ENCODE results near the gene RGL3. TPM values are rescaled to one million over a fixed set of nuclear protein-coding genes. Genes with fewer than 3 reads are reported as not detected.
"Not testable (repeated sequence)": the region's sequence is repeated elsewhere in the genome, so short reads cannot be mapped to it uniquely, and the experiment has no call there.

The RGL3 gene, protein sequence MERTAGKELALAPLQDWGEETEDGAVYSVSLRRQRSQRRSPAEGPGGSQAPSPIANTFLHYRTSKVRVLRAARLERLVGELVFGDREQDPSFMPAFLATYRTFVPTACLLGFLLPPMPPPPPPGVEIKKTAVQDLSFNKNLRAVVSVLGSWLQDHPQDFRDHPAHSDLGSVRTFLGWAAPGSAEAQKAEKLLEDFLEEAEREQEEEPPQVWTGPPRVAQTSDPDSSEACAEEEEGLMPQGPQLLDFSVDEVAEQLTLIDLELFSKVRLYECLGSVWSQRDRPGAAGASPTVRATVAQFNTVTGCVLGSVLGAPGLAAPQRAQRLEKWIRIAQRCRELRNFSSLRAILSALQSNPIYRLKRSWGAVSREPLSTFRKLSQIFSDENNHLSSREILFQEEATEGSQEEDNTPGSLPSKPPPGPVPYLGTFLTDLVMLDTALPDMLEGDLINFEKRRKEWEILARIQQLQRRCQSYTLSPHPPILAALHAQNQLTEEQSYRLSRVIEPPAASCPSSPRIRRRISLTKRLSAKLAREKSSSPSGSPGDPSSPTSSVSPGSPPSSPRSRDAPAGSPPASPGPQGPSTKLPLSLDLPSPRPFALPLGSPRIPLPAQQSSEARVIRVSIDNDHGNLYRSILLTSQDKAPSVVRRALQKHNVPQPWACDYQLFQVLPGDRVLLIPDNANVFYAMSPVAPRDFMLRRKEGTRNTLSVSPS
- total RNA-seq (2014; rRNA removed; shearing (Covaris generic)): 3.3 and 4.2 TPM in 2 replicates

DNA sequence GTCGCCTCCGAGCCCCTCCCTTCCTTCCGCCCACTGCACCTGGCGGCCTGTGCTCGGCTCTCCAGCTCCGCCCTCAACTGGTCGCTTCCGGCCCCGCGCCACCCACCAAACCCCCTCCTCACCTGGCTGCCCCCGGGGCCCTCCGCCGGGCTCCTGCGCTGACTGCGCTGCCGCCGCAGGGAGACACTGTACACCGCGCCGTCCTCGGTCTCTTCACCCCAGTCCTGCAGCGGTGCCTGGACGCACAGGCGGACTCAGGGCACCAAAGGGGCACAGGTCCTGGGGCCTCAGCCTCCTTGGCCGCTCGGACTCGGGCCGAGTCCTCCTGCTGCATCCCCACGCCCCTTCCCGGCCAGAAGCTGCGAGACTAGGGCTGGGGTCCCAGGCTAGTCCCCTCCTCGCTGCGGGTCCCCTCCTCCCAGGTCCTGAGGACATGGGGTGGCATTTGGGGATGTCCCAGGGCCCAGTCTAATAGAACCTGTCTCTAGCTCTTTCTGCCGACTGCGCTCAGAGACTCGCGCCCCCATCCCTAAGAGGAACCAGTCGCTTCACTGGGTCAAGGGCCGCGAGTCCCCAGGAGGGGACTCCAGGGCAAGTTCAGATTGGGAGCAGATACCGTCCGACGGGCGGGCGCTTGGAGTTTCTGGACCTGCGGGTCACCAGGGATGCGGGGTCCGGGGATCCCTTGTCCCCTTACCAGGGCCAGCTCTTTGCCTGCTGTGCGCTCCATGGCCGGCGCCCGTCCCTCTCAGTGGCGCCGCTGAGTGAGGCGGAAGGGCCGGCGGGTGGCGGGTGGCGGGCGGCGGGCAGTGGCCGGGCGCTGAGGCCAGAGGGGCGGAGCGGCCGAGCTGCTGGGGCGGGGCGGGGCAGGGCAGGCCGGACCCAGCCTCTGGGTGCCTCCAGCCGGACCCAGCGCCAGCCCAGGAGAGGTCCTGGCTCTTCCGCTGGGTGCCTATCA lies at the start of gene RGL3:
RGL3 (minus strand) TSS at position 766 of the 958 bp plus-strand sequence; CDS start at position 730, 36 bp downstream.
- peak; percentile 46 for DNase-seq (ENCODE audit: low read depth)

DNA sequence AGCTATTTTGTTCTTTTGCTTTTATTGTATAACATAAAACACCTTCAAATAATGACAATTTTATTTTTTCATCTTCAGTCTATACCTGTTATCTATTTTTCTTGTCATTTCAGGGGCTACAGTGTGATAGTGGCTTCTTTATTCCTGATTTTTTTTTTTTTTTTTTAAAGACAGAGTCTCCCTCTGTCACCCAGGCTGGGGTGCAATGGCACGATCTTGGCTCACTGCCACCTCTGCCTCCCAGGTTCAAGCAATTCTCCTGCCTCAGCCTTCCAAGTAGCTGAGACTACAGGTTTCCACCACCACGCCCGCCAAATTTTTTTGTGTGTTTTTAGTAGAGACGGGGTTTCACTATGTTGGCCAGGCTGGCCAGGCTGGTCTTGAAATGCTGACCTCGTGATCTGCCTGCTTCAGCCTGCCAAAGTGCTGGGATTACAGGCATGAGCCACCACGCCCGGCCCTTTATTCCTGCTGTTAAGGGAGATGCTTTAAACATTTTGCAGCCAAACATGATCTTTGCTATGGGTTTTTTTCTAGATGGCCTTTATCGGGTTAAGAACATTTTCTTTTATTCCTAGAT lies 49.2 kb upstream of the RGL3 start:
- not testable (repeated sequence) for DNase-seq (ENCODE audit: low read depth)

DNA sequence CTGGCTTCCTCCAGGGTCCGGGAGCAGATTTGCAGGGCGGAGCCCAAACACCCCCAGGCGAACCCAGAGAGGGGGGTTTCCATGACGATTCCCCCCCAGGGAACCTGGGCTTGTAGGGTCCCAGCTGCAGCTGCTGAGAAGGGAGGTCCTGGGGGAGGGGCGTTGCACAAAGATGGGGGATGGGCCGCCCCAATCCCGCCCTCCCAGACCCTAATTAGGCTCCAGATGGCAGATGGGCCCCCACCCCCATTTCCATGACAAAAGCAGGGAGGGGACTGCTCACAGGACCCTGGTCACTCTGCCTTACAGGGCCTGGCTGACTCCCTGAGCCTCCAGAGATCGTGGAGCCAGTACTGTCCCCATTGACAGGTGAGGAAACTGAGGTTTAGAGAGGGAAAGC lies 46.5 kb upstream of the RGL3 start:
- no peak for DNase-seq (ENCODE audit: low read depth)

DNA sequence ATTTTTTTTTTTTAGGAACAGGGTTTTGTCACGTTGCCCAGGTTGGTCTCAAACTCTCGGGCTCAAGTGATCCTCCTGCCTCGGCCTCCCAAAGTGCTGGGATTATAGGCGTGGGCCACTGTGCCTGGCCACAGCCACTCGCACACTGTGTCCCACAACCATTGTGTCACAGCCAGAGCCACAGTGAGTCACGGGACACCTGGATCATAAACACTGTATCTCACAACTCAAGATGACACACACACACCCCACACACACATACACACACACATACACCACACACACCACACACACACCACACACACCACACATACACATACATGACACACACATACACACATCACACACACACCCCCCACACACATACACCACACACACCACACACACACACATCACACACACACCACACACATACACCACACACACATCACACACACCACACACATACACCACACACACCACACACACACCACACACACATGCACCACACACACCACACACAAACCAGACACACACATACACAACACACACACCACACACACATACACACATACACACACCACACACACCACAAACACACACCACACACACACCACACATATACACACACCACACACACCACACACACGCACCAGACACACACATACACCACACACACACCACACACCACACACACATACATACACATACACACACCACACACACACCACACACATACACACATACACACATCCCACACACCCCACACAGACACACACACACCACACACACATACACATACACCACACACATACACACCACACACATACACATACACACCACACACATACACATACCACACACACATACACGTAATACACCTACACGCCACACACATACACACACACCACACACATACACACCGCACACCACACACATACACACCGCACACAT lies 45.5 kb upstream of the RGL3 start:
- no peak for DNase-seq (ENCODE audit: low read depth)

DNA sequence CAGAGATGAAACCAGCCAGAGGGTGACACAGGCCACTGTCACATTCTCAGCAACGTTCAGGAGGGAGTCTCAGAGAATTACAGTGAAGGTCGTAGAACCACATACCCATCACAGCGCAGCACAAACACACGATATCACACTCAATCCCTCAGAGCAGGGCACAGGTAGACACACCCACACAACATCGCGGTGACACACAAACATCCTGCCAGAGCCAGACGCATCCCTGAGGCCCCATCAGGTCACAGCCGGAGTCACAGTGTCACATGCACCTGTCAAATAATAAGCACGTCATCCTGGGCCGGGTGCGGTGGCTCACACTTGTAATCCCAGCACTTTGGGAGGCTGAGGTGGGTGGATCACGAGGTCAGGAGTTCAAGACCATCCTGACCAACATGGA lies 44.3 kb upstream of the RGL3 start:
- no peak for DNase-seq (ENCODE audit: low read depth)

DNA sequence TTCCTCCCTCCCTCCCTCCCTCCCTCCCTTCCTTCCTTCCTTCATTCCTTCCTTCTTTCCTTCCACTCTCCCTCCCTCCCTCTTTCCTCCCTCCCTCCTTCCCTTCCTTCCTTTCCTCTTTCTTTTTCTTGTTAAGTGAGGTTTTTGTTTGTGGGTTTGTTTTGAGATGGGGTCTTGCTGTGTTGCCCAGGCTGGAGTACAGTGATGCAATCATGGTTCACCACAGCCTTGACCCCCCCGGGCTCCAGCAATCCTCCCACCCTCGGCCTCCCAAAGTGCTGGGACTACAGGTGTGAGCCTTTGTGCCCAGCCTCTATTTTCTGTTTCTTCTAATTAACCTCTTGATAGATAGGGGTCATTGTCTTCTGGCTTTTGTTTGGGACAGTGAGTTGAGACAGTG lies 42.3 kb upstream of the RGL3 start:
- DNase-seq (ENCODE audit: low read depth): no peak

DNA sequence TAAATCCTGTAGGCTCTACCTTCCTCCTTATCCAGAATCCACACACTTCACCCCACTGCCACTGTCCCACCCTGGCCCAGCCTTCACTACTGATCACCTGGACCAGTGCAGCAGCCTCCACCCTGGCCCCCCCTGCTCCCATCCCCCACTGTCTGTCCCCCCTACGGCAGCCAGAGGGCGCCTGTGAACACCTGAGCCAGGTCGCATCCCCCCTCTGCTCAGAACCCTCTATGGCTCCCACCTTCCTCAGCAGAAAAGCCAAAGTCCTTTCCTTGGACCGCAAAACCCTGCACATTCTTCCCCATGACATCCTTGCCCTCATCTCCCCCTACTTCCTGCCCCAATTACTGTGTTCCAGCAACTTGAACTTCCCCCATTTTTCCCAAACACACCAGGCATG lies 41.1 kb upstream of the RGL3 start:
- no peak for DNase-seq (ENCODE audit: low read depth)

DNA sequence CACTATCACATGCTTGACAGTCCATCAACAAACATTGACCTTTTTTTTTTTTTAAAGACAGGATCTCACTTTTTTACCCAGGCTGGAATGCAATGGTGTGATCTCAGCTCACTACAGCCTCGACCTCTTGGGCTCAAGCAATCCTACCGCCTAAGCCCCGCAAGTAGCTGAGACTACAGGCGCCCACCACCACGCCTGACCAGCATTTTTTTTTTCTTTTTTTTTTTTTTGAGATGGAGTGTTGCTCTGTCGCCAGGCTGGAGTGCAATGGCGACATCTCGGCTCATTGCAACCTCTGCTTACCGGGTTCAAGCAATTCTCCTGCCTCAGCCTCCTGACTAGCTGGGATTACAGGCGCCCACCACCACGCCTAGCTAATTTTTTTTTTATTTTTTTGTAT lies 39.8 kb upstream of the RGL3 start:
- DNase-seq (ENCODE audit: low read depth): not testable (repeated sequence)

DNA sequence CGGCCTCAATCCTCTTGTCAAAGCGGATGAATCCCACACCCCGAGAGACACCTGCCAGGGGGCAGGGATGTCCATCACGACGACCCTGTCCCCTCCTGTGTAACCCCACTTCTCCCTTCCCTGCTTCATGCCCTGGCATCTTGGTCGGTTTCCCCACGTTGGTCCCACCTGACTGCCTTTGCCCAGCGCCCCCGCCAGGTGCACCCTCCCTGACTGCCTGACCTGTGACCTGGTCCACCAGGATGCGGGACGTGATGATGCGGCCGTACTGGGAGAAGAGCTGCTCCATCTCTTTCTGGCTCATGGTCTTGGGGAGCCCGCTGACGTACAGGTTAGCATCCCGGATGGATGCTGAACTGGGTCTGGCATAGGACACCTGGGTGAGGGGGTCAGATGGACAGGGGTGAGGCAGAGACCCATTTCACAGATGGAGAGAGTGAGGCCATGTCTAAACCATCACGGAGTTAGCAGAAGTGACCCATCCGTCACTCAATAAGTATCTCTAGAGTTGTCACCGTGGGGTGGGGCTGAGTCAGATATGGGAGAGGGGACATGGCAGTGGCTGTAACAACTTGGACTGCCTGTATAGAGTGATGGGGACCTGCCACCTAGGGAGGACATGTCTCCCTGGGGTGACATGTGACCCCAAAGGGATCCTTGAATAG lies 39.3 kb upstream of the RGL3 start:
- DNase-seq (ENCODE audit: low read depth): no peak

DNA sequence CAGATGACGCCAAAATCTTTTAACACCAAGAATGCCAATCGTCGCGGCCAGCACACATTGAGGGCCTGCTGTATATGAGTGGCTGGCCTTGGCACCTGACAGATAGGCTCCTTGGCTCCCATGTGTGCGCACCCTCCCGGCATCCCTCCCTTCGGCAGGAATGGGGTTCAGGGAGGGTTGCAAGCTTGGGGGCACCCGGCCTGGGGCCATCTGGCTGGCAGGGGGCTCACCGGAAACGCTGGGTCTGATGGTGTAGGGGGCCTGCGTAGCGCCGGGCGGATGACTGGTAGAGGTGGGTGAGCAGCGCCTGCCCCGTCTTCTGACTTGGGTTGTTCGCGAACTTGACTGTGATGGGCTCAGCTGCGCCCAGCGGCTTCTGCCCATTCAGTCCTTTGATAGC lies 38.7 kb upstream of the RGL3 start:
- DNase-seq (ENCODE audit: low read depth): no peak

DNA sequence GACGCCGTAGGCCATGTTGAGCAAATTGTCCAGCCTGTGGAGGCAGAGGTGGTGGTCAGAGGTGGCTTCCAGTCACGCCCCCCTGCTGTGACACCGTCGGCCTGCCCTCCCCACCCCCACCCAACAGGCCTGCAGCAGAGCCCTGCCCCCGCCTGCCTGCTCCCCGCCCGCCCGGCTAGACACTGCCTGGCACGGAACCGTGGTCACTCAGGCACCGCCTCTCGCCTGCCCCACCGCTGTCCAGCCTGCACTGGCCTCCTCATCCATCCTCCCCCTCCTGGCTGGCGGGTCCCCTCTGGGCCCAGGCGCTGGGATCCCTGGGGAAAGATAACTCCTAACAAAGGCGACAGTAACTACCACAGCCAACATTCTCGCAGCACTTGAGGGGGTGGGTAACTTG lies 38.0 kb upstream of the RGL3 start:
- no peak for DNase-seq (ENCODE audit: low read depth)

DNA sequence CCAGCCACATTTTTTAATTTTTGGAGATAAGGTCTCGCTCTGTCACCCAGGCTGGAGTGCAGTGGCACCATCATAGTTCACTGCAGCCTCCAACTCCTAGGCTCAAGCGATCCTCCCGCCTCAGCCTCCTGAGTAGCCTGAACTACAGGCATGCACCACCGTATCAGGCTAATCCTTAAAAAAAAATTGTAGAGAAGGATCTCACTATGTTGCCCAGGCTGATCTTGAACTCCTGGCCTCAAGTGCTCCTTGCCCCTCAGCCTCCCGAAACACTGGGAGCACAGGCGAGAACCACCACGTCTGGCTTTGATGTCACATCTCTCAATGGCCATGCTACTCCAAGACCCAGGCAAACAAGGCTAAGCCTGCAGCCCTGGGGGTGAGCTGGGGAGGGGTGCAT lies 37.5 kb upstream of the RGL3 start:
- DNase-seq (ENCODE audit: low read depth): no peak

DNA sequence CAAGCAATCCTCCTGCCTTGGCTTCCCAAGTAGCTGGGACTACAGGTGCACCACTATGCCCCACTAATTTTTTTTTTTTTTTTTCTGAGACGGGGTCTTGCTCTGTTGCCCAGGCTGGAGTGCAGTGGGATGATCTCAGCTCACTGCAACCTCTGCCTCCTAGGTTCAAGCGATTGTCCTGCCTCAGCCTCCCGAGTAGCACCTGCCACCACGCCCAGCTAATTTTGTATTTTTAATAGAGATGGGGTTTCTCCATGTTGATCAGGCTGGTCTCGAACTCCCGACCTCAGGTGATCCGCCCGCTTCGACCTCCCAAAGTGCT lies 36.1 kb upstream of the RGL3 start:
- DNase-seq (ENCODE audit: low read depth): not testable (repeated sequence)

DNA sequence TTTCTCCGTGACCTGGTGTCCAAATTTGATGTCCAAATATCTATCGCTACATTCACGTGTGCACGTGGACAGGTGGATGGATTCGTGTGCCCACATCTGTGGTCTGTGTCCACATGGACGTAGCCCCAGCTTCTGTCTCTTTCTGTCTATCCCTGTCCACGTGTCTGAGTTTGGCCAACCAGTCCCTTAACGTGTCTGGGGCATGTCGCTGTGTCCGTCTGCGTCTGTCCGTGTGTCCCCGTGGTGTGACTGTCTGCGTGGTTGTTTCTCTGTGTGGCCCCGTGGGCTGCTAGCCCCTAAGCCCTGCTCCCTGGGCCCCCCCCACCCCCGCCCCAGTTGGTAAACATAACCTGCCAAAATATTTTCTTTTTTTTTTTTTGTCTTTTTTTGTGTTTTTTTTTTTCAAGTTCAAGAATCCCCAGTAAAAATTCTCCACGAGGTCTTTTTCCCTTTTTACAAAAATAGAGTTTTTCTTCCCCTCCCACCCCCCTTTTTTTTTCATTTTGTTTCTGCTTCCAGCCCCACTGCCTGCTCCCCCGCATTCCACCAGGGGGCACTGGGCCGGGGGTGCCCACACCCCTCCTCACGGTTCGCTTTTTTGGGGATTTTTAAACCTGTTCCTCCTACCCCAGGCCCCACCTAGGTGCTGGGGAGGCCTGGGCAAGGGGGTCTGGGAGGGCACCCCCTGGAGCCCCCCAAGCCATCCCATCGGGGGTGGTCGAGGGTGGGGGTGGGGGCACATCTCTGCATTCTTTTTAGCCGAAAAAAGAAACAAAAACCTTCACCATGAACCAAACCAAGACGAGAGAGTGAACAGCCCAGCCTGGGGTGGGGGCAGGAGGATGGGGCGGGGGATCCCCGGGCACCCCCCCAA lies 34.6 kb upstream of the RGL3 start:
- no peak for DNase-seq (ENCODE audit: low read depth)

DNA sequence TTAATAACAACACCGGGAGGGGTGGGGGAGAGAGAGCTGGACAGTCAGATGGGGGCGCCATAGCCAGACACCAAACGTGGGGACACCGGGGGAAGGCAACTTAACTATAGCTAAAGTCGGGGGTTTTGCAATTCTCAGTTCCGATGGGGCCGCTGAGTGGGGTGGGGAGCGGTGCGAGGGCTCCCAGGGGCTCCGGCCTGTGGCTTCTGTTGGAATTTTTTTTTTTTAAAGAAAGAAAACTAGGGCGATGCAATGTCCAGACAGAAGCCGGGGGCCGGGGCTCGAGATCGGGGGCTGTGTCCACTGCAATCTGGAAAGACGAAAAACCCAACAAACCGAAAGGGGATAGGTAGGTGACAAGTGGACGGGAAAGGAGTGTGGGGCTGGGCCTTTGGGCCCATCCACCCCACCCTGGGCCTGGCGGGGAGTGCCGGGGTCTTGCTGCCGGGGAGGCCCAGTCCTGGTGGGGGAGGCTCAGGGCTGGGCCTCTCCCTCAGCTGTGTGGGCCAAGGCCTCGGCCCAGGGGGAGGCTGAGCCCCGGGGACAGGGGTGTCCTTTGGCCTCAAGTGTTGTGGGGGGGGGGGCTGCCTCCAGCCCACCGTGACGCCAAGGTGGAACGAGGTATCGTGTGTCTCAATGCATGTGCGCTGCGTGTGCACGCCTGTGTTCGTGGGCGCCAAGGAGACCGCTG lies 33.7 kb upstream of the RGL3 start:
- DNase-seq (ENCODE audit: low read depth): no peak

DNA sequence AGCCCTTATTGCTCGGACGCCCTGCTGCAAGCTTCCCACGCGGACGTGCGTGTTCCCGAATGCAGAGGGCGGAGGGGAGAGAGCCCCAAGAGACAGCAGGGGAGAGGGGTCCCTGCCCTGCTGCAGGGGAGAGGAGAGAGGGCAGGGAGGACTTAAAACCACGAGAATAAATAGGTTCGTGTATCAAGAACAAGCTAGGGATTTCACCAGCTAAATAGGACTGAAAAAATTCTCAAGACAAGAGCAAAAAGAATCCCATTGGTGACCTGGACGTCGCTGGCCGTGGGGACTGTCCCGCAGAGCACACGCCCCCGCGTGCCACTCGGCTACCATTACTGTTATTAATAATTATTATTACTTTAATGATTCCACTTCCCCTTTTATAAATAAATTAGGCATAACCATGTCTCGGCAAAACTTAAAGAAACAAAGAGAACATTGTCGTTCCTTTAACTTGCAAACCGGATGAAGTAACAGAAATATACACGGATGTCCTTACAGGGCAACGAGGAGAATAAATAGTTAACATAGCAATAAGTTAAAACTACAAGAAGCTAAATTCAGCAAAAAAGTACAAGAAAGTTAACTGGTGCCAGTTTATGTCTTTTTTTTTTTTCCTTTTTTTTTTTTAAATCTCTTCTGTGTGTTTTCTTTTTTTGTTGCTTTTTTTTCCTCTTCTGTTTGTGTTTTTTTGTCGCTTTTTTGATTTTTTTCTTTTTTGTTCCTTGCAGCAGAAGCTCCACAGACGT lies 32.9 kb upstream of the RGL3 start:
- DNase-seq (ENCODE audit: low read depth): no peak

DNA sequence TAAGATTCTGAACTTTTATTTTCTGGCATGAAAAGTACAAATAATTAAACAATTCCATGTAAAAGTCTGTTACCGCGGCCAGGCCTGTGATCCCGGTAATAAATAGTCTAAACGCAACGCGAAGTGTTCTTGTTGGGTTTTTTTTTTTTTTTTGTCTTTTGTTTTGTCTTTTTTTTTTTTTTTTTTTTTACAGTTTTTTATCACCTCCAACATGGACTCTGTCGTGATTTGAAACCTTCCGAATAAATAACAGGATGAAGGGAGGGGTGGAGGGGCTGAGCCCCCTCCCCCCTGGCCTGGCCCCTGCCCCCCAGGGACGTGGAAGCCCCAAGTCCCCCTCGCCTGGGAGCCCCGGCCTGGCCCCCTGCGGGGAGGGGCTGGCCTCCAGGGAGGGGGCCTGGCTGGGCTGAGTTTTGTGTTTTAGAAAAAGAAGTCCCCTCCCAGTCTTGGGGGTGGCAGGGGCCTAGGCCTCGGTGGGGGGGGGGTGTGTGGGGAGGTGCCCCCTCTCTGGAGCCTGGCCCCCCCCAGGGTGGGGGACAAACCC lies 32.3 kb upstream of the RGL3 start:
- DNase-seq (ENCODE audit: low read depth): no peak

Data from RPMI7951 (cell line).